Measurements from ENCODE around the gene NCK1. TPM values are rescaled to one million over a fixed set of nuclear protein-coding genes. Genes with fewer than 3 reads are reported as not detected.

The NCK1 gene
- total RNA-seq, 1 donor from 2014 or later, result 54.0 TPM

GRCh38 chr3:136932523-136932922 lies 70.5 kb downstream of the NCK1 start:
- Histone ChIP-seq H3K4me3 (no peak overlapping the region), H3K27me3 (no peaks in the 10 kb centered on the region), H3K36me3 (peaks cover 9% of the 10 kb centered on the region), H3K9me3 (no peaks in the 10 kb centered on the region), H3K27ac (peak overlapping the region; percentile 65), H3K4me1 (peaks cover 36% of the 10 kb centered on the region)
- TF ChIP-seq CTCF (IDR thresholded peaks at IDR 0.05), result no peak
- DNase-seq (no peak), ATAC-seq (no peak)
- intact Hi-C loops (cut with DNase I), result no loop called here

- intact Hi-C loops (cut with DNase I), result no loop called here
- ATAC-seq (peak; percentile 41), DNase-seq (no peak)
- no peak overlapping the region for H3K4me3 ChIP-seq
- peaks cover 41% of the 10 kb centered on the region for H3K4me1 ChIP-seq
- TF ChIP-seq CTCF (IDR thresholded peaks at IDR 0.05), result no peak
- H3K27me3 ChIP-seq, result no peaks in the 10 kb centered on the region
- peak overlapping the region; percentile 65 for H3K27ac ChIP-seq
- peaks cover 9% of the 10 kb centered on the region for H3K36me3 ChIP-seq
- H3K9me3 ChIP-seq, result no peaks in the 10 kb centered on the region
These were observed 71.2 kb downstream of the NCK1 start for GRCh38 chr3:136932978-136933772.

- DNase-seq (no peak), ATAC-seq (no peak)
- intact Hi-C loops (cut with DNase I), result no loop called here
- TF ChIP-seq CTCF (IDR thresholded peaks at IDR 0.05), result no peak
- Histone ChIP-seq H3K27ac (no peak overlapping the region), H3K4me3 (no peak overlapping the region), H3K27me3 (no peaks in the 10 kb centered on the region), H3K4me1 (peaks cover 15% of the 10 kb centered on the region), H3K9me3 (no peaks in the 10 kb centered on the region), H3K36me3 (peaks cover 9% of the 10 kb centered on the region)
These were observed 75.2 kb downstream of the NCK1 start for GRCh38 chr3:136937175-136937574.

GRCh38 chr3:136937851-136938250 lies 75.8 kb downstream of the NCK1 start:
- Histone ChIP-seq H3K27ac (no peak overlapping the region), H3K4me3 (no peak overlapping the region), H3K4me1 (peaks cover 13% of the 10 kb centered on the region), H3K9me3 (no peaks in the 10 kb centered on the region), H3K36me3 (peaks cover 9% of the 10 kb centered on the region), H3K27me3 (no peaks in the 10 kb centered on the region)
- DNase-seq (no peak), ATAC-seq (no peak)
- intact Hi-C loops (cut with DNase I), result no loop called here
- no peak for TF ChIP-seq CTCF (IDR thresholded peaks at IDR 0.05)

- Histone ChIP-seq H3K4me3 (no peak overlapping the region), H3K27ac (no peak overlapping the region), H3K27me3 (no peaks in the 10 kb centered on the region), H3K36me3 (peaks cover 9% of the 10 kb centered on the region), H3K9me3 (no peaks in the 10 kb centered on the region), H3K4me1 (peaks cover 16% of the 10 kb centered on the region)
- ATAC-seq, result peak; percentile 38
- TF ChIP-seq CTCF (IDR thresholded peaks at IDR 0.05), result no peak
- no peak for DNase-seq
- intact Hi-C loops (cut with DNase I), result no loop called here
These were observed 76.3 kb downstream of the NCK1 start for GRCh38 chr3:136938334-136938733.
